NT2/D1 (cell line): ENCODE measurements around the gene SCUBE2.

Experiments
- SUZ12 ChIP-seq: IDR thresholded peaks from 2 replicates; pipeline ENCODE4 v1.6.1; 2011; ENCODE audit not compliant: insufficient read length, insufficient read depth; ENCODE audit errors: extremely low read depth
- ZNF274 ChIP-seq: IDR thresholded peaks from 2 replicates; pipeline ENCODE4 v1.6.1; 2011; ENCODE audit warnings: mild to moderate bottlenecking, low read depth, low read length

- no peak for TF ChIP-seq SUZ12
- no peak for TF ChIP-seq ZNF274
These were observed 39.1 kb downstream of the SCUBE2 start for GRCh38 chr11:9052316-9052715.
